H9 (cell line): ENCODE results near the gene TMSB4X. TPM values are rescaled to one million over a fixed set of nuclear protein-coding genes. Genes with fewer than 3 reads are reported as not detected.
A peak's percentile ranks its signal among the peaks of the same experiment; 100 is the strongest.

Experiments
- DNase-seq: peaks from one replicate; pipeline ENCODE4 v3.0.0-alpha.2; 2017
- H2AFZ ChIP-seq: one replicate; pipeline ENCODE4 v1.6.1; 2013; ENCODE audit warnings: mild to moderate bottlenecking, low read length, control low read depth, moderate library complexity
- H2AK5ac ChIP-seq: 2 replicates; pipeline ENCODE4 v1.6.1; 2013; ENCODE audit warnings: low read length, control low read depth, mixed read lengths; ENCODE audit not compliant: insufficient read length
- H2BK120ac ChIP-seq: one replicate; pipeline ENCODE4 v1.6.1; 2013; ENCODE audit warnings: low read depth, mild to moderate bottlenecking, low read length, control low read depth, inconsistent platforms; ENCODE audit not compliant: poor library complexity, severe bottlenecking
- H2BK12ac ChIP-seq: 2 replicates; pipeline ENCODE4 v1.6.1; 2013; ENCODE audit warnings: low read length, control low read depth, mixed read lengths, low read depth; ENCODE audit not compliant: insufficient read length
- H2BK15ac ChIP-seq: 2 replicates; pipeline ENCODE4 v1.6.1; 2013; ENCODE audit warnings: low read depth, low read length, control low read depth
- H2BK20ac ChIP-seq: one replicate; pipeline ENCODE4 v1.6.1; 2013; ENCODE audit warnings: low read depth, mild to moderate bottlenecking, low read length, control low read depth, inconsistent platforms; ENCODE audit not compliant: poor library complexity, severe bottlenecking
- H2BK5ac ChIP-seq: 2 replicates; pipeline ENCODE4 v1.6.1; 2013; ENCODE audit warnings: low read length, control low read depth, mixed read lengths; ENCODE audit not compliant: insufficient read length
- H3K14ac ChIP-seq: 2 replicates; pipeline ENCODE4 v1.6.1; 2013; ENCODE audit warnings: low read length, control low read depth; ENCODE audit not compliant: insufficient read depth
- H3K18ac ChIP-seq: 2 replicates; pipeline ENCODE4 v1.6.1; 2013; ENCODE audit warnings: low read depth, mild to moderate bottlenecking, mixed read lengths, low read length, control low read depth; ENCODE audit not compliant: insufficient read length
- H3K23ac ChIP-seq: 2 replicates; pipeline ENCODE4 v1.6.1; 2013; ENCODE audit warnings: low read length, control low read depth, mixed read lengths, low read depth; ENCODE audit not compliant: insufficient read length
- H3K23me2 ChIP-seq: 2 replicates; pipeline ENCODE4 v1.6.1; 2013; ENCODE audit warnings: low read depth, mild to moderate bottlenecking, mixed read lengths, low read length, control low read depth; ENCODE audit not compliant: insufficient read length, poor library complexity, severe bottlenecking
- H3K27ac ChIP-seq: 2 replicates; pipeline ENCODE4 v1.5.1; 2013; ENCODE audit warnings: low read length, control low read depth, mixed read lengths, low read depth; ENCODE audit not compliant: insufficient read length
- H3K27me3 ChIP-seq: 2 replicates; pipeline ENCODE4 v1.6.1; 2013; ENCODE audit warnings: low read length, control low read depth, inconsistent platforms; ENCODE audit not compliant: insufficient read depth
- H3K4ac ChIP-seq: 2 replicates; pipeline ENCODE4 v1.6.1; 2013; ENCODE audit warnings: low read depth, mild to moderate bottlenecking, control low read depth, inconsistent platforms, low read length, moderate library complexity
- H3K4me1 ChIP-seq: 2 replicates; pipeline ENCODE4 v1.6.1; 2013; ENCODE audit warnings: low read length, control low read depth, inconsistent platforms; ENCODE audit not compliant: insufficient read depth
- H3K4me2 ChIP-seq: 2 replicates; pipeline ENCODE4 v1.6.1; 2013; ENCODE audit warnings: low read length, control low read depth, mixed read lengths; ENCODE audit not compliant: insufficient read length, insufficient read depth
- H3K56ac ChIP-seq: 2 replicates; pipeline ENCODE4 v1.6.1; 2013; ENCODE audit warnings: low read depth, mild to moderate bottlenecking, mixed read lengths, low read length, control low read depth; ENCODE audit not compliant: insufficient read length
- H3K79me1 ChIP-seq: 2 replicates; pipeline ENCODE4 v1.6.1; 2013; ENCODE audit warnings: low read depth, mild to moderate bottlenecking, moderate library complexity, low read length, control low read depth, inconsistent platforms; ENCODE audit not compliant: insufficient read depth, poor library complexity, severe bottlenecking
- H3K79me2 ChIP-seq: 2 replicates; pipeline ENCODE4 v1.6.1; 2013; ENCODE audit warnings: low read length, control low read depth, inconsistent platforms; ENCODE audit not compliant: insufficient read depth
- H3K9ac ChIP-seq: 2 replicates; pipeline ENCODE4 v1.6.1; 2013; ENCODE audit warnings: low read length, control low read depth, mixed read lengths; ENCODE audit not compliant: insufficient read length; ENCODE audit errors: extremely low read depth
- H3K9me3 ChIP-seq: one replicate; pipeline ENCODE4 v1.6.1; 2013; ENCODE audit warnings: low read depth, low read length, inconsistent platforms; ENCODE audit not compliant: control insufficient read depth
- H3T11ph ChIP-seq: one replicate; pipeline ENCODE4 v1.6.1; 2013; ENCODE audit warnings: mild to moderate bottlenecking, low read length, control low read depth, inconsistent platforms
- H4K20me1 ChIP-seq: one replicate; pipeline ENCODE4 v1.6.1; 2013; ENCODE audit not compliant: control insufficient read depth, insufficient read length, insufficient read depth
- H4K5ac ChIP-seq: 2 replicates; pipeline ENCODE4 v1.6.1; 2013; ENCODE audit warnings: low read depth, mild to moderate bottlenecking, mixed read lengths, low read length, control low read depth; ENCODE audit not compliant: insufficient read length
- H4K8ac ChIP-seq: replicated peaks from 2 replicates; pipeline ENCODE4 v1.6.1; 2013; ENCODE audit warnings: low read length, control low read depth, mixed read lengths, low read depth; ENCODE audit not compliant: insufficient read length
- H4K91ac ChIP-seq: 2 replicates; pipeline ENCODE4 v1.6.1; 2013; ENCODE audit warnings: low read depth, mild to moderate bottlenecking, moderate library complexity, mixed read lengths, low read length, control low read depth; ENCODE audit not compliant: insufficient read length
- H3K27ac Mint-ChIP-seq, 3 experiments: 2 replicates in 2 of 3; 3 replicates in 1 of 3; pipeline ENCODE4 v1.8.0; 2020 to 2021; ENCODE audit warnings: mixed read lengths in 3 of 3, mild to moderate bottlenecking in 1 of 3, moderate library complexity in 1 of 3
- H3K27me3 Mint-ChIP-seq: 2 replicates; pipeline ENCODE4 v1.8.0; 2021; ENCODE audit warnings: low read depth, mild to moderate bottlenecking, moderate library complexity, mixed read lengths
- H3K36me3 Mint-ChIP-seq, 3 experiments: 2 replicates in 2 of 3; 3 replicates in 1 of 3; pipeline ENCODE4 v1.8.0; 2020 to 2021; ENCODE audit warnings: low read depth in 3 of 3, mixed read lengths in 3 of 3; ENCODE audit not compliant: insufficient read depth in 1 of 3
- H3K4me1 Mint-ChIP-seq, 2 experiments: 2 replicates each; pipeline ENCODE4 v1.8.0; 2020; ENCODE audit warnings: mixed read lengths in 2 of 2
- H3K4me3 Mint-ChIP-seq, 2 experiments: 2 replicates in 1 of 2; 3 replicates in 1 of 2; pipeline ENCODE4 v1.8.0; 2020 to 2021; ENCODE audit warnings: mild to moderate bottlenecking in 2 of 2, mixed read lengths in 2 of 2, moderate library complexity in 1 of 2
- H3K9me3 Mint-ChIP-seq, 2 experiments: 2 replicates in 1 of 2; 3 replicates in 1 of 2; pipeline ENCODE4 v1.8.0; 2020; ENCODE audit warnings: mild to moderate bottlenecking in 2 of 2, mixed read lengths in 2 of 2, moderate library complexity in 1 of 2
- WGBS: extraction: QIAGEN DNeasy Blood & Tissue Kit; methylation state at CpG from one replicate; pipeline ENCODE4 v1.1.7; 2013; ENCODE audit warnings: missing lambda C conversion rate, low lambda C conversion rate, mixed read lengths; ENCODE audit not compliant: insufficient read length; ENCODE audit errors: extremely low coverage; 5-methylcytosine and 5-hydroxymethylcytosine counted together
- total RNA-seq: library from RNA; stranded (reverse); gene quantifications from 2 replicates; pipeline ENCODE4 v1.2.1, GENCODE V29; 2021
- TF ChIP-seq, protein P1 (sequence below): fragments of 200-600 bp; sonication (generic); conservative IDR thresholded peaks from 3 replicates; pipeline ENCODE4 v1.8.0; 2021; ENCODE audit warnings: antibody characterized with exemption, mild to moderate bottlenecking

Gene TMSB4X
- total RNA-seq, 1 experiment from 2014 or later = 2,733 TPM

DNA sequence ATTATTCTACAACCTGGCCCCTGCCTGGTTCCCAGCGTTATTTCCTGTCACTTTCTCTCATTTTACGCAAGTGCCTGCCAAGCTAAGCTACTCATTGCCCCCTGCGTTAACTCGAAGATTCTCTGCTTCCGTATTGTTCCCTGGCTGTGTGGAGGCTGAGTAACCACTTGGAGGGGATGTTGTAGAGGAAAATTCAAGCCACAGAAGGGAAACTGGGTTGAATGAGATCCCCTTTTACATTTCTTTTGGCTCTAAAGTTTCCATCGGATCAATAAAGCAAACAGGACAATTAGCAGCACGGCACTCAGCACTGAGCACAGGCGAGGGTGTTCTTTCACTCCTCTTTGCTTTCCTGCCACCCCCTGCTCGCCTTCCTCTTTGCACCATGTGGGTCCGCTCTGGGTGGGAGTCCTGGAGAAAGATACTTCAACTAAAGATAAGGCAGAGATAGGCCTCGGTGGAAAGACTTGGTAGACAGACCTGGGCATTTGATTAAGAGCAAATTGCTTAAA, 4.2 kb upstream of the TMSB4X start:
- peak; percentile 65 for DNase-seq
- Histone ChIP-seq H3K23ac (no peak overlapping the region), H3K79me2 (peaks cover 7% of the 10 kb centered on the region; the same call in 1 of the 2 replicates), H4K20me1 (no peaks in the 10 kb centered on the region), H3K27me3 (no peaks in the 10 kb centered on the region), H2BK15ac (no peak overlapping the region), H2BK20ac (no peak overlapping the region), H3K9me3 (no peaks in the 10 kb centered on the region), H2AK5ac (no peak overlapping the region), H2BK5ac (no peak overlapping the region), H3K56ac (no peak overlapping the region), H2AFZ (no peak overlapping the region), H3T11ph (no peak overlapping the region), H3K18ac (no peak overlapping the region), H2BK120ac (no peak overlapping the region), H3K14ac (no peak overlapping the region), H3K23me2 (no peaks in the 10 kb centered on the region), H3K79me1 (no peaks in the 10 kb centered on the region), H3K4me1 (peaks cover 2% of the 10 kb centered on the region; the same call in 1 of the 2 replicates), H3K27ac (no peak overlapping the region), H4K5ac (no peak overlapping the region), H3K9ac (no peak overlapping the region), H2BK12ac (no peak overlapping the region), H3K4me2 (no peak overlapping the region), H4K91ac (no peak overlapping the region), H4K8ac (no peak overlapping the region), H3K4ac (no peak overlapping the region)
- H3K27me3 Mint-ChIP-seq = no peaks in the 10 kb centered on the region; the same call in 1 of the 2 replicates
- peaks cover 26 to 35% of the 10 kb centered on the region in 2 experiments for H3K4me1 Mint-ChIP-seq
- H3K27ac Mint-ChIP-seq = peak overlapping the region; percentile 75 to 86 (median 79); a peak in 6 of 7 replicates
- WGBS = no CpG with 5 or more reads among the region's 11 CpGs
- TF ChIP-seq, protein P1, sequence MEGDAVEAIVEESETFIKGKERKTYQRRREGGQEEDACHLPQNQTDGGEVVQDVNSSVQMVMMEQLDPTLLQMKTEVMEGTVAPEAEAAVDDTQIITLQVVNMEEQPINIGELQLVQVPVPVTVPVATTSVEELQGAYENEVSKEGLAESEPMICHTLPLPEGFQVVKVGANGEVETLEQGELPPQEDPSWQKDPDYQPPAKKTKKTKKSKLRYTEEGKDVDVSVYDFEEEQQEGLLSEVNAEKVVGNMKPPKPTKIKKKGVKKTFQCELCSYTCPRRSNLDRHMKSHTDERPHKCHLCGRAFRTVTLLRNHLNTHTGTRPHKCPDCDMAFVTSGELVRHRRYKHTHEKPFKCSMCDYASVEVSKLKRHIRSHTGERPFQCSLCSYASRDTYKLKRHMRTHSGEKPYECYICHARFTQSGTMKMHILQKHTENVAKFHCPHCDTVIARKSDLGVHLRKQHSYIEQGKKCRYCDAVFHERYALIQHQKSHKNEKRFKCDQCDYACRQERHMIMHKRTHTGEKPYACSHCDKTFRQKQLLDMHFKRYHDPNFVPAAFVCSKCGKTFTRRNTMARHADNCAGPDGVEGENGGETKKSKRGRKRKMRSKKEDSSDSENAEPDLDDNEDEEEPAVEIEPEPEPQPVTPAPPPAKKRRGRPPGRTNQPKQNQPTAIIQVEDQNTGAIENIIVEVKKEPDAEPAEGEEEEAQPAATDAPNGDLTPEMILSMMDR = peak; percentile 60
- peak overlapping the region in 1 of 2 experiments; percentile 38; a peak in 2 of 5 replicates for H3K4me3 Mint-ChIP-seq
- peaks cover 15 to 22% (median 15%) of the 10 kb centered on the region in 3 experiments for H3K36me3 Mint-ChIP-seq
- peaks cover 77 to 78% of the 10 kb centered on the region in 2 experiments for H3K9me3 Mint-ChIP-seq
